Measurements from ENCODE around the gene TBX18.

DNA sequence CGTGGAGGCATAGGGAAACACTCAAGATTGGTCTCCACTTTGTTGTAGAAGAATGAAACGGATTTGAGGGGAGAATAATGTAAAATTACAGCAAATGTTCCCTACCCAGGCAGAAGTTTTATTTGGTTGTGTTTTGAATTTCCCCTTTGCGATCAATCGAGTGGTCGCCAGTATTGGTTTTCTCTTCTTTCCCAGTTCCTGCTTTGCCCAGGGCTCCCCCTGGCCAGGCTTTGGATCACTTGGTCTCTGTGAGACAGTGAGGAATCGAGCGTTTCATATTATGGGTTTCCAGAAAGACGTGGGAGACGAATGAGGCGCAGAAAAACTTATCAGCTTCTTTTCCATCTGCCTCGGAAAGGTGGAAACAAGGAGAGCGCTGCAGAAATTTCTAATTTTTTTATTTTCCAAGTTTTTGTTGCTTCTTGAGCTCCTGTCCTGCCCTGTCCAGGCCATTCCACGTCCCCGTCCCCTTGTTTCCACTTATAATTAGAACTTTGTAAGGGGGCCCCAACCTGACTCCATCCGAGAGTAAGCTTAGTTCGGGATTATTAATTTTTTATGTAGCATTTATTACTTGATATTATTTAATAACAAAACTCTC, 7.5 kb upstream of the TBX18 start:
- TF ChIP-seq CTCF (IDR thresholded peaks at IDR 0.05) (no peak), EP300 (IDR thresholded peaks at IDR 0.05) (no peak)

Measured in suprapubic skin (tissue), 3 donors.